Stimulated activated CD4-positive, alpha-beta T cell treated with anti-CD3 and anti-CD28 coated beads, TNF-alpha, amount 100 ng/mL, for 1 hour (primary cell): ENCODE results near the gene OTOG.

Experiments used
- DNase-seq, 3 donors: peaks; one replicate each; pipeline ENCODE4 v3.0.0-alpha.2; 2020; ENCODE audit warnings: low read depth in 3 of 3, low spot score in 1 of 3

OTOG gene

GRCh38 chr11:17540807-17541206, 6.3 kb upstream of the OTOG start:
- DNase-seq = no peak

GRCh38 chr11:17541330-17541885, 5.7 kb upstream of the OTOG start:
- DNase-seq = no peak

GRCh38 chr11:17542249-17542648, 4.8 kb upstream of the OTOG start:
- no peak for DNase-seq

DNA sequence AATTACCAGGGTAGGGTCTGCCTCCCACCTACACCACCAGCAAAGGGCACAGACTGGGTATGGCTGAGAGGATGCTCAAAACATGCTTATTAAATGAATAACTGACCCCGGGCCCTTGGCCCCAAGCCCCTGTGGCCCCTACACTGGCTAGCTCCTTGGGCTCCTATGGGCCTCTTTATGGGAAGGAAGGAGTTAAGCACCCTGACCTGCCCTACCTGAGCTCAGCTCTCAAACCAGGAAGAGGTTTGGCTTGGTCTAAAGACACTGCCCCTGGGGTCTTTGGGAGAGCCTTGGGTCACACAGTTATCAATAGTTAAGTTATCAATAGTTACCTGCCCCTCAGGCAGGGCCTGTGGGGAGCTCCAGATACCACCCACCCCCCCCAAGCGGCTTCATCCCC, 4.0 kb upstream of the OTOG start:
- DNase-seq = no peak

GRCh38 chr11:17543574-17544180, 3.4 kb upstream of the OTOG start:
- no peak for DNase-seq

DNA sequence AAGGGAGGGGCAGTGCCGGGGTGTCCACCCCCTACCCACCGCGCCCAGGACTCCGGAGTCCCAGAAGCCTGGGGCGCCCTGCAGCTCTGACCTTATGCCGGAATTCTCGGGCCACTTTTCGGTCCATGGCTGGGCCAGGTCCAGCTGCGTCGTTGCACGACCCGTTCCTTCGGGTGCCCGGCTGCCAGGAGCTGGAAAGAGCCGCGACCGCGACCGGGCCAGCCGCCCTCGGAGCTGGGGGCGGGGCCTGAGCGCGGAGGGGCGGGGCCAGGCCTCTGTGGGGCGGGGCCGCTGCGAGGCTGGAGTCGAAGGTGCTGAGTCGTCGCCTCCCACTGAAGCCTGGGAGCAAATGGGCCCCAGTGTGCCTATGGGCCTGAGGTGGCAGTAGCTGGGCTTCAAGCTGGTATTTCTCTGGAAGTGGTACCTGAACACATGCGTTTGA, 2.9 kb upstream of the OTOG start, which contains the start of gene USH1C:
Gene USH1C (minus strand): TSS at position 236 of the 442 bp plus-strand sequence. CDS start 109 bp downstream, at position 127.
- DNase-seq = peak in 1 of 3 donors; percentile 12

DNA sequence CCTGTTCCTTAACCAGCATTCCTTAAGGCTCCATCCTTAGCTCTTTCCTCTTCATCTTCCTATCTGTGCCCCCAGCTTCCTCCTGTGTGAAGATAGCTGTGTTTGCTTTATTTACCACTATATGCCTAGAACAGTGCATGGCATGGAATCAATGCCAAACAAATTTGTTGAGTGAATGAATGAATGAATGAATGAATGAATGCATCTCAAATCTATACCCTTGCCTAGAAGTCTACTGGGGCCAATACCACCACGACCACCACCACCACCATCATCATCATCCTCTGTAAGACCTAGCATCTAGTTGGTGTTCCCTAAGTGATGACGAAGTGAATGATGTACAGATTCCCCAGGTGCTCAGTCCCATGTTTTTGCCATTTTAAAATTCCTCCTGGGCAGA, 819 bp upstream of the OTOG start:
- no peak for DNase-seq

DNA sequence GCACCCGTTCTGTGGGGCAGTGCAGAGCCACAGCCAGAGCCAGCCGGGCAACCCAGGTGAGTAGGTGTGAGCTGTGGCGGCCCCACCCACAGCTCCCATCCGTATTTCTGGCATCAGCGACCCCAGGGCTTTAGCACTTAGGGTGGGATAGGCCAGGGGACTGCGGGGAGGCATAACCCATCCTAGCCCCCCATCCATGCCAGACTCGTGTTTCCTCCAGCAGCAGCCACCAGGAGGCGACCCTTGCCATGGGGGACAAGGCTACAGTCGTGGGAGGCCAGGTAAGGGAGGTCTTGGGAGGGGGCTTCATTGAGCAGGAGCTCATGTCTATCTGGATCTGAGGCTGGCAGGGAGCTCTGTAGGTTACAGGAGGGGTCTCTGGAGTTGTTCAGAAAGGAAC, 873 bp downstream of the OTOG start:
- DNase-seq = no peak

DNA sequence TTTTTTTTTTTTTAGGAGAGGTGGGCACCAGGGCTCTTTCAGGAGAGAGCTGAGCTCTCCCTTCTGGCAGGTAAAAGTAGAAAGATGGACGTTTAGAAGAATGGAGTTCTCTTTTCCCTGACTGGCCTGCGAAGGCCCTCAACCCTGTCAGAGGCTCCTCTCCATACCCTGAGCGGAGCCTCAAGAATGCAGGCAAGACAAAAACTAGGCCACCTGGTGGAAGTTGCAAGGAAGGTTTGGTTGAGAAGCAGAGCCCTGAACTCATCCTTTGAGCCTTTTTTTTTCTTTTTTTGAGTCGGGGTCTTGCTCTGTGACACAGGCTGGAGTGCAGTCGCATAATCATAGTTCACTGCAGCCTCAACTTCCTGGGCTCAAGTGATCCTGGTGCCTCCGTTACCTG, 1.4 kb downstream of the OTOG start:
- no peak for DNase-seq

GRCh38 chr11:17550450-17551346, 3.6 kb downstream of the OTOG start:
- DNase-seq = no peak

DNA sequence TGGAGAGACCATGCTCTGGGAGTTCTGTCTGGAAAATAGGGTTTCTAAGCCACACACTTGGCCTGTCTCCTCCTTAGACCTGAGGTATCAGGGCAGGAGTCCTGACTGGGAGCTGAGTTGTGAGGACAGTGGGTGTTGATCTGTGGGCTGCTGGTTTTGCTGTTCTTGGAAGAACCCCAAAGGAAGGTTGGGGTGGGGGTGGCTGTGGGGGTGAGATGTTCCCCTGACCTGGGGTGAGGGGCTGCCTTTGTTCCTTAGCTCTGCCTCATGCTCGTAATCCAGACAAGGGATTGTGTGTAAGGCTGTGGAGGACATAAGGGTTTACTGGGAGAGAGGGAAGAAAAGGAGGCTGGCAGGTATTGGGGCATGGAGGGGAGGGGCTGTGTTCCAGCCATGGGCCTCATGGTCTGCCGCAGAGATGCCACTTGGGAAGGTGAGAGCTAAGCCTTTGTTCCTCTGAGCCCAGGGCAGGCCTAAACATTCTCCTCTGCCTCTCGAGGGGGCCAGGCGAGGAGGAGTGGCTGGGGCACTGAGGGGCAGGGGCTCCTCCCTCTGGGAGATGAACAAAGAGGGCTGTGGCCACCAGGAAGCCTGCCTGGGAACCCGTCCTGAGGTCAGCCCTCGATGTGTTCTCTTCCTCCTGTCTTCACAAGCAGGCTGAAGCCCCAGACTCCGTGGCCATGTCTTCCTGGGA, 4.4 kb downstream of the OTOG start:
- no peak for DNase-seq

DNA sequence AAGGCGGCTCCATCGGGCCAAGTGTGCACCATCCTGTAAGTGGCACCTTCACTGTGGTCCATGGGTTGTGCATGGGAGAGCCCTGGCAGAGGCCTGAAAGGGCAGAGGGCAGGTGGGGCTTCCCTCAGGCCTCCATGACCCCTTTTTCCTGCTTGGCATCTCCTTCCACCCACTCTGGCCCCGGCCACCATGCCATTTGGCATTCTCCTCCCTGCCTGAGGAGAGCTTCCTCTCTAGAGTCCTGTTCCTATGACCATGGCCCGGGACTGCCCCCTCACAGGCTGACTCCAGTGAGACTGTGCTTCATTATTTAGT, 4.9 kb downstream of the OTOG start:
- no peak for DNase-seq

DNA sequence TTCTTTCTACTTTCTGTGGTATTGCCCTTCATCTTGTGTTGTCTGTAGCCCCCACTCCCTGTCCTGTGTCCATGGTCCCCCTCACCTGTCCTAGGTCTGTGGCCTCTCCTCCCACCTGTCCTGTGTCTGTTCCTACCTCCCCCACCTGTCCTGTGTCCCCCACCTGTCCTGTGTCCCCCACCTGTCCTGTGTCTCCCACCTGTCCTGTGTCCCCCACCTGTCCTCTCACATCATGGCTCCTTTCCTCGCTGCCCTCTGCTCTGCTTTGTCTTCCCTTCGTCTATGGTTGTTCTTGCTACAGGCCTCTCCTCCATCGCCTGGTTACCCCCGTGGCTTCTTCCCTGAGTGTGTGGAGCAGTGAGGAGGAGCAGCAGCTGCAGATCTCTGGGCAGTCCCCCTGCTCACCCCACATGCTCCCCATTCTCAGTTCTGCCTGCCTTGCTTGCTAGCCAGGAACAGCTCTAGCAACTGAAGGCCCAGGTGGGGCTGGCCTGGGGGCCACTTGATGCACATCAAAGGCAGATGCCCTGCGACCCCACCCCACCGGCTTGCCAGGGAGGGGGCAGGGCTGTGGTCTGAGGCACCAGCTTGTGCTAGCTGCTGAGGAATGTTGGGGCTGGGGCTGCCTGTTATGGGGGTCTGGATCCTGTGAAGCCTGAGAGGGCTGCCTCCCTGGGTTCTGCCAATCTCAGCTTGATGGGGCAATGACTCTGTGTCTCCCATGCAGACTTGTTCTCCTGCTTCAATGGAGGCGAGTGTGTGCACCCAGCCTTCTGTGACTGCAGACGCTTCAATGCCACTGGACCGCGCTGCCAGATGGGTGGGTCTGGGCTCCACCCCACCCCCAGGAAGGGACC, 5.6 kb downstream of the OTOG start:
- no peak for DNase-seq

- DNase-seq = no peak
These were observed 6.1 kb downstream of the OTOG start for GRCh38 chr11:17553249-17553546.

- DNase-seq = no peak
These were observed 7.4 kb downstream of the OTOG start for GRCh38 chr11:17554487-17554886.

DNA sequence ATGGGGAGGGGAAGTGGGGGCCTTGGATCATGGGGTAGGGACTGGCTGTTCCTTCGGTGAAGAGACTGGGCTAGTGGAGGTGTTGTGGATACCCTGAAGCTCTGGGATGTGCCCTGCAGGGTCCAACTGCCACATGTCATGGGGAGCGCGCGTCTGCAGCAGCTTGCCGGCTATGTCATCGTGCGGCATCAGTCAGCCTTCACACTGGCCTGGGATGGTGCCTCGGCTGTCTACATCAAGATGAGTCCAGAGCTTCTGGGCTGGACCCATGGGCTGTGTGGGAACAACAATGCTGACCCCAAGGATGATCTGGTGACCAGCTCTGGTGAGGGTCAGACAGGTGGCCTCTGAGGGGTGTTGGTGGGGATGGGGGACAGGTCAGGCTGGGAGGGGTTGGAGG, 9.9 kb downstream of the OTOG start:
- no peak for DNase-seq

GRCh38 chr11:17558025-17558780, 11.1 kb downstream of the OTOG start:
- no peak for DNase-seq

DNA sequence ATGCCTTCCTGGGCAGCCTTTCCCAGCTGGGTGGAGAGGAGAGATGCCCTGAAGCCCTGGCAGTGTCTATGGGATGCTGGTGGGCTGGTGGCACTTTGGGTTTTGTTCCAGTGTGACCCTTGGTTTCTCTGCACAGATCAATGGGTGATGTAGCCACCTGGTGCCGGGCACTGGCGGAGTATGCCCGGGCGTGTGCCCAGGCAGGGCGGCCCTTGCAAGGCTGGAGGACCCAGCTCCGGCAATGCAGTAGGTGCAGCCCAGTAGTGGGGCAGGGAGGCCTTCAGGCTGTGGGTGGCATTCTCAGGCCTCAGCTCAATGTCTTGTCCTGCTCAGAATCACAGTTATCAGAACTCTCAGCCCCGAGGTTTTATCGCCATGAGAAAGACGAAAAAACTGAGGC, 11.9 kb downstream of the OTOG start:
- no peak for DNase-seq

DNA sequence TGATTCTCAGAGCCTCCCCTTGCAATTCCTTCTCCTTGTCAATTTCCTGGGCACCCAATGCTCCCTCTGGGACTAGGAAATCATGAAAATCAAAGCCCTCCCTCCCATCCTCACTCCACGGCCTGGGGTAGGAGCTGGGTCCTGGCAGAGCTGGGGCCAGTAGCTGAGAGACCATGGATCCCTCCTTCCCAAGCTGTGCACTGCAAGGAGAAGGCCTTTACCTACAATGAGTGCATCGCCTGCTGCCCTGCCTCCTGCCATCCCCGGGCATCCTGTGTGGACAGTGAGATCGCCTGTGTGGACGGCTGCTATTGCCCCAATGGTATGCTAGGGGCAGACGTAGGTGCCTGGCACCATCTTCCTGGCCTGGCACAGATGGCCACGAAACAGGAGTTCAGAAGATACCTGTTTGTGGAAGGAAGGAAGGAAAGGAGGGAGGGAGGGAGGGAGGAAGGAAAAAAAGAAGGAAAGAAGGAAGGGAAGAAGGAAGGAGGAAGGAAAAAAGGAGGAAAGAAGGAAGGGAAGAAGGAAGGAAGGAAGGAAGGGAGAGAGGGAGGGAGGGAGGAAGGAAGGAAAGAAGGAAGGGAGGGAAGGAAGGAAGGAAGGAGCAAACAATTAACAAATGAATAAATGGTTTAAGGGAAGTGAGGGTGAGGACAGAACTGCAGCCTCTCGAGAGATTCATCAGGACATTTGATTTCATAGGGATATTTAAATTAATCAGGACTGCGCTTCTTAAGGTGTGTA, 12.5 kb downstream of the OTOG start:
- DNase-seq = no peak
